NOMO-1 treated with DMSO at 0.1 percent for 48 hours (cell line): ENCODE results near the gene CLTB.

Source experiments
- DNase-seq: peaks from one replicate; lab custom pipeline; 2025; ENCODE audit not compliant: unreplicated experiment; lab: John Stamatoyannopoulos, UW

CLTB gene

DNA sequence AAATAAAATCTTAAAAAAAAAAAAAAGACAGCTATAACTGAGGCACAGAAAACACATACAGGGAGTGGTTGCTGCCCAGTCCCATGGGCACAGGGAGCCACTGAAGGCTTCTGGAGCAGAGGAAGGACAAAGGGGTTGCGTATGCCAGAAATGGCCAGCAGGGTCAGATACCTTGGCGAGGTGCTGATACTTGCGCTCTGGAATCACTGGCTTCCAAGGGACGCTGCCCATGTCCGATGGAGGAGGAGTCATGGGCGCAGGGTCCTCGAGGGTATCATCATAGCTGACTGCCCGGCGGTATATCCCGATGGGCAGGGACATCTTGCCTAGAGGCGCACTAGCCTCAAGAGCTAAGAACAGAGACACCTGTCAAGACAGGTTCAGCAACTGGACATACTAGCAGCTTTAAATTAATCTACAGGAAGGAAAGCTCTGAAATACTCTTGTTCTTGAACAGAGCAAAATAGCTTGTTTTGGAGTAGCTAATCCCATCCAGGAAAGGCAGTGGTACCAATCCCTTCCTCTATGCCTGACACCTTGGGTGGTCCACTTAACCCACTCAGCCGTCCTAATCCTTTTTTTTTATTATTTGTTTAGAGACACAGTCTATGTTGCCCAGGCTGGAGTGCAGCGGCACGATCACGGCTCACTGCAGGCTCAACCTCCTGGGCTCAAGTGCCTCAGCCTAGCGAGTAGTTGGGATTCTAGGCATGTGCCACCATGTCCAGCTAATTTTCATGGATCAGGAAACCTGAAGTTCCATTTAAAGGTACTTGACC is 60.8 kb downstream of the CLTB start:
- DNase-seq = no peak

DNA sequence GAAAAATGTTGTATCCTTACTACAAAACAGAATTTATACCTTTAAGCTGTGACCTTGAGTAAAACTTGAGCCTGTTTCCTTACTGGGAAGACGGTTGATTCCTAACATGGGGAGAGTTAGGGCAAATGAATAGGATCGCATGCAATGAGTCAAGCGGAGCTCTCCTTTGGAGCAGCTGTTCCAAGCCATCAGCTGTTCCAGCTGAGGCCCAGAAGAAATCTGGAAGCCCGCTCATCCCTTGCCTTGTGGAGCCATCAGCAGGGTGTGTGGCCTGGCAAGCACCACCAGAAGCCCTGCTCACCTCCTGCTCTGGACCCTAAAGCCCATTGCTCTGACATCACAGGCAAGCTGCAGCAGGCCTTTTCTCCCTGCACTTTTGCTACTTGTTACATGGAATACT is 62.8 kb downstream of the CLTB start:
- no peak for DNase-seq

DNA sequence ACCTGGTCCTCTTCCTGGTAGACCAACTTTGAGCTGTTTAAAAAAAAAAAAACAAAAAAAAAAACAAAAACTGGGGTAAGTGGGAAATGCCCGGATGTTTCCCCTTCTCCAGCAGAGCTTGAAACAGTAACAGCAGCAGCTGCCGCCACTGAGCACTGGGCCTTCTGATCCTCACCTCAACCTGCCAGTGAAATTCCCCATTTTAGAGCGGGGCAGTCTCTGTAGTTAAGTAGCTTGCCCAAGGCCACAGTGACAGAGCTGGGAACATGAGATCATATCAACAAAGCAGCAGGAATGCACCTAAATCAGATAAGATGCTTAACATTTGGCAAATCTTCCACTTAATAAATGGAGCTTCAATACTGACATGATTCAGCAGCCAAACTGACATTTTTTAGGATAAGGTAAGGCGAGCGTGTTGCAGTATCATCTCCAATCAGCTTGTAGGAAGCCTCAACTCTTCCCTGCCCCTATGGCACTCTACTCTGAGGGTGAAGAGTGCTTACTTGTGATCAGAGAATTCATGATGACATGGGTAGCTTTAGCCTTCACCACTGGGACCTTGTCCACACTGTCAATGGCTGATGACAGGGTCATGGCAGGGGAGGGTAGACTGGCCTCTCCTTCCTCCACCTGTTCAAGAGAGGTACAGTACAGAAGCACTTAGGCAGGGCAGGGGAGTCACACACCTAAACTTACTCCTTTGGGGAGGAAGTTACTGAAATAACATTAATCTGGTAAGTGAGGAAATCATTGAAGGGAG is 64.0 kb downstream of the CLTB start:
- DNase-seq = no peak

GRCh38 chr5:176350416-176350815 is 65.9 kb downstream of the CLTB start:
- no peak for DNase-seq

DNA sequence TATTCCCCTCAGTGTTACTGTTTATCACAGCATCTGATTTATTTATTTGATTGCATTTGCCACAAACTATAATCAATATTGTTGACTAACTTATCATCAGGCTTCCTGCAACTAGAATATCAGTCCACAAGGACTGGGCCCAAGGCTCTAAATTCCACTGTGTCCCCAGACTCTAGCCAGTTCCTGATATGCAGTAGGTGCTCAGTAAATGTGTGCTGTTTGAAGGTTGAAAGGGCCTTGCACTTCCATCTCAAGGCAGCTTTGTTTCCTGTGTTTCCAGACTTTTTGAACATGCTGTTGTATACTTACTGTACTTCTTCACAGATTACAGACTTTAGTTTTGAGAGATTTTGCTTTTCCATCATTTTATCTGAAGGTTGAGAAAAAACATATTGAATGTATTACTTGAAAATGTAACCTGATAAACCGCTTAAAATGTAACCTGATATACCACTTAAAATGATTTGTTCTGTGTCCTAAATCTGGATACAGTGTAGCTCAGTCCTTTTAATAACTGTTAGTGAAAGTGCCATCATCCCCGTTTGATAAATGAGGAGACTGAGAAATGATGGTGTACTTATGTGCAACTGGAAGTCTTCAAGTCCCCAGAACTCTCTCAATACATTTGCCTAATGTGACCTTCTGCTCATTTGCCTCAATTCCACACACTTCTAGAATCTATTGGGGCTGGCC is 73.4 kb downstream of the CLTB start:
- DNase-seq = no peak
